ENCODE data around the gene ANO6.
"Not testable (repeated sequence)": the region's sequence is repeated elsewhere in the genome, so short reads cannot be mapped to it uniquely, and the experiment has no call there.

The ANO6 gene

GRCh38 chr12:45244561-45245343 is 28.9 kb downstream of the ANO6 start:
- no peak for DNase-seq

- DNase-seq = no peak
Measured at GRCh38 chr12:45246236-45246635, 30.3 kb downstream of the ANO6 start.

GRCh38 chr12:45247589-45247988 is 31.7 kb downstream of the ANO6 start:
- no peak for DNase-seq

GRCh38 chr12:45248095-45248494 is 32.2 kb downstream of the ANO6 start:
- DNase-seq = no peak

GRCh38 chr12:45254254-45254653 is 38.4 kb downstream of the ANO6 start:
- DNase-seq = no peak

- DNase-seq = no peak
Measured at GRCh38 chr12:45256721-45257120, 40.8 kb downstream of the ANO6 start.

GRCh38 chr12:45257185-45257930 is 41.5 kb downstream of the ANO6 start:
- no peak for DNase-seq

GRCh38 chr12:45259675-45260074 is 43.8 kb downstream of the ANO6 start:
- no peak for DNase-seq

- no peak for DNase-seq
Measured at GRCh38 chr12:45260104-45260815, 44.4 kb downstream of the ANO6 start.

- no peak for DNase-seq
Measured at GRCh38 chr12:45260854-45261253, 45.0 kb downstream of the ANO6 start.

- DNase-seq = not testable (repeated sequence)
Measured at GRCh38 chr12:45262185-45262584, 46.3 kb downstream of the ANO6 start.

- DNase-seq = no peak
Measured at GRCh38 chr12:45263587-45263986, 47.7 kb downstream of the ANO6 start.

GRCh38 chr12:45268672-45269411 is 52.9 kb downstream of the ANO6 start:
- DNase-seq = peak; percentile 39 to 67

- DNase-seq = no peak
Measured at GRCh38 chr12:45269412-45269751, 53.5 kb downstream of the ANO6 start.

GRCh38 chr12:45270951-45271350 is 55.1 kb downstream of the ANO6 start:
- no peak for DNase-seq

- DNase-seq = no peak
Measured at GRCh38 chr12:45273717-45274271, 57.9 kb downstream of the ANO6 start.

GRCh38 chr12:45276154-45276755 is 60.4 kb downstream of the ANO6 start:
- no peak for DNase-seq

GRCh38 chr12:45278447-45278846 is 62.6 kb downstream of the ANO6 start:
- DNase-seq = no peak

- no peak for DNase-seq
Measured at GRCh38 chr12:45279931-45280830, 64.3 kb downstream of the ANO6 start.

- DNase-seq = no peak
Measured at GRCh38 chr12:45281994-45282393, 66.1 kb downstream of the ANO6 start.

GRCh38 chr12:45282411-45282810 is 66.5 kb downstream of the ANO6 start:
- DNase-seq = no peak

Data from NCI-H2081 (cell line).